Measurements from ENCODE around the gene VAMP2. TPM values are rescaled to one million over a fixed set of nuclear protein-coding genes. Genes with fewer than 3 reads are reported as not detected.

VAMP2 gene
- total RNA-seq, 2 experiments from 2014 or later, result 116 to 118 TPM

DNA sequence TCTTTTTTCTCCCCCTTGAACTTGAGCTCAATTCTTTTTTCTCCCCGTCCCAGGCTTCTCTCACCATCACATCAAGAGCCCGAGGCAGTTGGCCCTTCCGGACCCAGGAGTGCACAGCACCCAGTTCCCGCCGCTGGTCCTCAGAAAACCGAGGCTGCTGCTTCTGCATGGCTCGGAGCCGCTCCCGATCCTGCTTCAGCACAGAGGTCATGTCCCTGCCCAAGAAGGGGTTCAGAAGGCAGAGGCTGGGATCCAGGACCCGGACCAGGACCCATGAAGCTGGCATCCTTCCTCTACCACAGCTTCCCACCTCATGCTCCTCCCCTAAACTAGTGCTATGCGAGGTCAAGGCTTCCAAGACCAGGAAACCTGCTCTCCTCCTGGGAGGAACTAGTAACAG is 21.0 kb downstream of the VAMP2 start:
- peaks cover 1% of the 10 kb centered on the region for H3K27me3 Mint-ChIP-seq
- peak overlapping the region; percentile 26 for H3K27ac Mint-ChIP-seq
- DNase-seq (no peak), ATAC-seq (ENCODE audit: low read depth) (no peak)
- H3K4me3 Mint-ChIP-seq, result no peak overlapping the region
- peaks cover 4% of the 10 kb centered on the region for H3K4me1 Mint-ChIP-seq
- peaks cover 7% of the 10 kb centered on the region for H3K36me3 Mint-ChIP-seq
- no peaks in the 10 kb centered on the region for H3K9me3 Mint-ChIP-seq
- POLR2A ChIA-PET, result interaction anchor here (1.8 to 4.5 kb wide), 2 partner anchors 14 to 31 kb away, joined by 5 to 39 read pairs; no protein-coding TSS in a partner anchor

DNA sequence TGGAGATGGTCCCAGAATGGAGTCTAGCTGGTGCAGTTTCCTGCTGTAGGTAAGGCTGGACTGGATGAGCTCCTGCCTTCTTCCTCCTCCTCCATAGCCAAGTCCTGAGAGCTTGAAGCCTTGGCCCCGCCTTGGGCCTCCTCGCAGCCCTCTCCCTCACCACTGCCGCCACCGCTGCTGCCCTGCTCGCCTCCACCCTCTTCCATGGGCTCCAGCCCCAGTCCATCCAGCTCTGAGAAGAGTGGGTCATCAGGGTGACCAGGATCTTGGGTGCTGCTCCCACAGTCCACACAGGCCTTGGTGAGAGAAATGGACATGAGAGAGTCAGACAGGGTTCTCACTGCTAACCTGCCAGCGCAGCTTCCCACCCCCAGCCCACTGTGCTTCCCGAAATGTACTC is 21.7 kb downstream of the VAMP2 start:
- Mint-ChIP-seq H3K27ac (peak overlapping the region; percentile 24), H3K36me3 (peaks cover 5% of the 10 kb centered on the region), H3K4me3 (no peak overlapping the region), H3K27me3 (peaks cover 3% of the 10 kb centered on the region), H3K4me1 (peaks cover 4% of the 10 kb centered on the region), H3K9me3 (no peaks in the 10 kb centered on the region)
- DNase-seq (no peak), ATAC-seq (ENCODE audit: low read depth) (no peak)
- POLR2A ChIA-PET, result interaction anchor here (1.1 to 4.5 kb wide), 5 partner anchors 10 to 32 kb away, joined by 3 to 39 read pairs (median 5); no protein-coding TSS in a partner anchor

DNA sequence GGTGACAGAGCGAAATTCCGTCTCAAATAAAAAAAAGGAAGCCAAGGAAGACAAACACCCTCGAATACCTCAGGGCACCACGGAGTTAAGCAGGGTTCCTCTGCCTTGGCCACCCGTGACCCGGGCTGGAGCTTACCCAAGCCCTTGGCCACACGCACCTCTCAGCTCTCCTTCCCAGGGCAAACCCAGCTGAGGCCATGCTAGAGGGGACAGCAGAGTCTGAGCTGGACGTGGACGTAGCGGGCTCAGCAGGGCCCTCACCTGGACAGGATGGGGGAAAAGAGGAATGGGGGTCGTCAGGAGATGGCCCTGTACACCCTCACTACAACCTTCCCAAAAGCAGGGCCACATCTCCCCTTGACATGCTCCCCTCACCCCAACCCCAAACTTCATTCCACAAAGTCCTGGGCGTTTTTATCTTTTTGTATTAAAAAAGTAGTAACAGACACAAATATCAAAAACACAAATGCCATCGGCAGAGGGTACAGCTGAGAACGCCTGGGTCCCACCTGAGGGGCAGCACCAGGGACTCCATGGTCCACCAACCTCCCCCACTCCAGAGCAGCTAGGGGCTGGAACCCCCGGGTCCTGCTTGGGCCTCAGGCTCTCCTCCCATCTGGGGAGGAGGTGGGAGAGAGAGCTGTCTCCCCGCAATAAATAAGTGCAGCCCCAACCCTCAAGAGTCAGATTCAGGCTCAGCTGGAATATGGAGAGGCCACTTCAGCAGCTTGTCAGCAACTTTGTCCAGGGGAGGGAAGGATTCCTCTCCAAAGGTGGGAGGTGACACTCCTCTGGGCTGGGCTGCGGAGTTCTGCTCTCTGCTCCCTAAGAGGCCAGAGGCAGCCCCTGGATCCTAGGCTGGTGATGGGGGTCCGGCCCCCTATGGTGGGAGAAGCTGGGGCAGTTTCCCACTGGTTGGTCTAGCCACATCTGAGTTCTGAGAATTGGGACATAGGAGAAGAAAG is 22.4 kb downstream of the VAMP2 start:
- Mint-ChIP-seq H3K36me3 (peaks cover 3% of the 10 kb centered on the region), H3K27ac (peak overlapping the region; percentile 24), H3K27me3 (peaks cover 6% of the 10 kb centered on the region), H3K4me1 (peaks cover 4% of the 10 kb centered on the region), H3K9me3 (no peaks in the 10 kb centered on the region), H3K4me3 (no peak overlapping the region)
- no peak for ATAC-seq (ENCODE audit: low read depth)
- POLR2A ChIA-PET, result interaction anchor here (0.9 to 4.5 kb wide), 10 partner anchors 11 to 83 kb away, joined by 3 to 39 read pairs (median 4); partner anchors contain the start of gene HES7
- DNase-seq, result no peak

DNA sequence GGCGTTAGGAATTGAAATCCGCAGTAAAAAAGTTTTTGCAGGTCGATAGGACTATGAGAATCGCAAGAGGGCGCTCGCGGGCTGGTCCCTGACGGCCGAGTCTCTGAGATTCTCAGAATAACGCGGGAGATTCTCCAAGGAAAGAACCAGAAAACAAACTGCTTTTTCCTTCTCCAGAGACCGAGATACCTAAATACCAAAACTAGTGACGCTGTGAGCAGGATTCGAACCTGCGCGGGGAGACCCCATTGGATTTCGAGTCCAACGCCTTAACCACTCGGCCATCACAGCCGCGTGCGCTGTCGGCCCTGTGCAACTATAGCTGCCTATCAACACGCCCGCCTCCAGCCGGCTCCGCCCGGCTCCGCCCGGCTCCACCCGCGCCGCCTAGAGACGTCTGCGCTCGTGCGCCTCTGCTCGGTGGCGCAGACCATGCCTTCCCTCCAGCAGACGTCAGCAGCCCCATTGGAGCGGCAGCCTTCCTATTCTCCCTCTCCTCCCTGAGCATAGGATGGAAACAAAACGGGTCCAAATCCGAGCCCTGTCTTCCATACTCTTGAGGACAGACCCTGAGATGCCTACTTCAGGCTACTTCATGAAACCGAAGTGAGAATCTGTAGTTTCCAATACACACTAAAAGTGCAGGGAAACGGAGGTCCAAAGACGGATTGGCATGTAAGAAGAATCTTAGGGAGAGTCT is 23.9 kb downstream of the VAMP2 start:
- no peaks in the 10 kb centered on the region for H3K9me3 Mint-ChIP-seq
- peak; percentile 97 for DNase-seq
- POLR2A ChIA-PET, result interaction anchor here (0.9 to 4.5 kb wide), 15 partner anchors 12 to 109 kb away, joined by 3 to 39 read pairs (median 4); partner anchors contain the start of genes CTC1 and PER1
- no peak overlapping the region for H3K27ac Mint-ChIP-seq
- H3K27me3 Mint-ChIP-seq, result peaks cover 6% of the 10 kb centered on the region
- peaks cover 1% of the 10 kb centered on the region for H3K36me3 Mint-ChIP-seq
- peaks cover 4% of the 10 kb centered on the region for H3K4me1 Mint-ChIP-seq
- peak; percentile 97 for ATAC-seq (ENCODE audit: low read depth)
- no peak overlapping the region for H3K4me3 Mint-ChIP-seq

DNA sequence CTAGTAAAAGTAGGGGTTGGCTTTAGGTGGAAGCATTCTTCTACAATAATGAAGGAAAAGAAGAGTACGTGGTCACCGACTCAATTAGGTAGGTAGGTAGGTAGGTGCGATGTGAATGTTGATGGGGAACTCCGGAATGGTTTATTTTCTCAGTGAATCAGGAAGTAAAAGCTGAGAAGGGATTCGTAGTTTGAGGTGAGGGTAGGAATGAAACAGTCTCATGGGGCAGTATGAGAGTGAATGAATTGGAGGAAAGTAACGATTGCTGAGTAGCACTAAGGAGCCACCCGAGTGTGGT is 24.4 kb downstream of the VAMP2 start:
- Mint-ChIP-seq H3K27ac (no peak overlapping the region), H3K27me3 (peaks cover 6% of the 10 kb centered on the region), H3K4me3 (no peak overlapping the region), H3K4me1 (peaks cover 4% of the 10 kb centered on the region), H3K36me3 (no peaks in the 10 kb centered on the region), H3K9me3 (no peaks in the 10 kb centered on the region)
- ATAC-seq (ENCODE audit: low read depth), result no peak
- POLR2A ChIA-PET, result interaction anchor here (0.9 to 4.5 kb wide), 9 partner anchors 12 to 110 kb away, joined by 3 to 39 read pairs (median 4); partner anchors contain the start of genes CTC1 and PER1
- DNase-seq, result no peak

DNA sequence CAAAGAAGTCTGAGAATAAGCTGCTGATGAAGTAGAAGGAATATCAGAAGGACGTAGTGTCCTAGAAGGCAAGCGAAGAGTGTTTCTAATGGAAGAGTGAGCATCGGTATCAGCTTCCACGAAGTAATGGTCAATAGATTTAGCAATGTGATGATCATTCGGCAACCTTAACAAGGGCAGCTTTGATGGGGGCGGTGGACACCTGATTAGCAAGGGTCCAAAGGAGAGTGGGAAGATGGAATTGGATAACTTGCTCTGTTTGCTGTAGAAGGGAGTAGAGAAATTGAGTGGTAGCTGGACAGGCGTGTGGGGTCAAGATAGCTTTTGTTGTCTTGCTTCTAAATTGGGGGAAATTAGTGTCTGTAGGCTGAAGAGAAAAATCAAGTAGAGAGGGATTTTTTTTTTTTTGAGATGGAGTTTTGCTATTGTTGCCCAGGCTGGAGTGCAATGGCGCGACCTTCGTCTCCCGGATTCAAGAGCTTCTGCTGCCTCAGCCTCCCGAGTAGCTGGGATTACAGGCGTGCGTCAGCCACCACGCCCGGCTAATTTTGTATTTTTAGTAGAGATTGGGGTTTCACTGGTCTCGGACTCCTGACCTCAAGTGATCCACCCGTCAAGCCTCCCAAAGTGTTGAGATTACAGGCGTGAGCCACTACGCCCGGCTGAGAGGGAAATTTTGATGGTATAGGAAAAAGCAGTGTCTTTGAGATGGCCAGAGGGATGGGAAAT is 24.9 kb downstream of the VAMP2 start:
- POLR2A ChIA-PET, result interaction anchor here (0.9 to 4.5 kb wide), 9 partner anchors 11 to 110 kb away, joined by 3 to 39 read pairs (median 4); partner anchors contain the start of genes CTC1 and PER1
- DNase-seq, result no peak
- no peak for ATAC-seq (ENCODE audit: low read depth)
- H3K4me1 Mint-ChIP-seq, result peaks cover 4% of the 10 kb centered on the region
- H3K4me3 Mint-ChIP-seq, result no peak overlapping the region
- no peak overlapping the region for H3K27ac Mint-ChIP-seq
- peaks cover 6% of the 10 kb centered on the region for H3K27me3 Mint-ChIP-seq
- no peaks in the 10 kb centered on the region for H3K9me3 Mint-ChIP-seq
- H3K36me3 Mint-ChIP-seq, result no peaks in the 10 kb centered on the region

DNA sequence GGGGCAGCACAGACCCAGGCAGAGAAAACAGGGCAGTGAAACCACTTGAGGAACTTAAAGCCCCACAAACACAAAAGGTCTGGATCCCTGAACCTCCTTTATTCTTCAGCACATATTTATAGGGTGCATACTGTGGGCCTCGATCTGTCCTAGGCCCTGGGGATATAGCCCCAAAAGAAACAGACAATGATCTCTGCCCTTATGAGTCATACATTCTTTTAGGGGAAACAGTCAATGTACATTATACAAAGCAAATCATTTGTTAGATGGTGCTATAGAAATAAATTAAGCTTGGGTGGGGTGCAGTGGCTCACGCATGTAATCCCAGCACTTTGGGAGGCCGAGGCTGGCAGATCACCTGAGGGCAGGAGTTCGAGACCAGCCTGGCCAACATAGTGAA is 28.8 kb downstream of the VAMP2 start:
- Mint-ChIP-seq H3K27ac (no peak overlapping the region), H3K9me3 (no peaks in the 10 kb centered on the region), H3K4me3 (no peak overlapping the region), H3K27me3 (peaks cover 11% of the 10 kb centered on the region), H3K4me1 (peaks cover 4% of the 10 kb centered on the region), H3K36me3 (no peaks in the 10 kb centered on the region)
- POLR2A ChIA-PET, result interaction anchor here (1.6 kb wide), 1 partner anchor 39 kb away, joined by 5 read pairs; no protein-coding TSS in a partner anchor
- DNase-seq, result no peak
- no peak for ATAC-seq (ENCODE audit: low read depth)

DNA sequence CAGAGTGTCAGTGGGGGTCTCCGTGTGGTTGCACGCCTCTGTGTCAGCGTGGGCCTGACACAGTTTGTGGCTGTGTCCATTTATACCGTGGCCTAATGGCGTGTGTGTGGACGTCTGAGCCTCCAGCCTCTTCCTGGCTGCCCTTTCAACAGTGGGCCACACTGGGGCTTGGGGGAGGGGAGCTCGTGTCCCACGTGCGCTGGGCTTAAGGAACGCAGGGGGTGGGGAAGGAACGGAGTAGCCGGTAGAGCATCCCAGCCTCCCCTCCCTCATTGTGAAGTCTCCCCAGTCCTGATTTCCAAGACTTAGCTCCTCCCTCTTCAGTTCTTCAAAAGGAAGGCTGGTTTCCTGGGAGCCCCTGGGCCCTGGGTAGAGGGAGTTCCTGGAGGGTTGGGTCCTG is 29.3 kb downstream of the VAMP2 start:
- peaks cover 11% of the 10 kb centered on the region for H3K27me3 Mint-ChIP-seq
- H3K27ac Mint-ChIP-seq, result no peak overlapping the region
- H3K4me3 Mint-ChIP-seq, result no peak overlapping the region
- POLR2A ChIA-PET, result interaction anchor here (1.6 kb wide), 1 partner anchor 40 kb away, joined by 5 read pairs; no protein-coding TSS in a partner anchor
- H3K36me3 Mint-ChIP-seq, result no peaks in the 10 kb centered on the region
- no peaks in the 10 kb centered on the region for H3K9me3 Mint-ChIP-seq
- no peak for DNase-seq
- no peak for ATAC-seq (ENCODE audit: low read depth)
- H3K4me1 Mint-ChIP-seq, result peaks cover 4% of the 10 kb centered on the region

DNA sequence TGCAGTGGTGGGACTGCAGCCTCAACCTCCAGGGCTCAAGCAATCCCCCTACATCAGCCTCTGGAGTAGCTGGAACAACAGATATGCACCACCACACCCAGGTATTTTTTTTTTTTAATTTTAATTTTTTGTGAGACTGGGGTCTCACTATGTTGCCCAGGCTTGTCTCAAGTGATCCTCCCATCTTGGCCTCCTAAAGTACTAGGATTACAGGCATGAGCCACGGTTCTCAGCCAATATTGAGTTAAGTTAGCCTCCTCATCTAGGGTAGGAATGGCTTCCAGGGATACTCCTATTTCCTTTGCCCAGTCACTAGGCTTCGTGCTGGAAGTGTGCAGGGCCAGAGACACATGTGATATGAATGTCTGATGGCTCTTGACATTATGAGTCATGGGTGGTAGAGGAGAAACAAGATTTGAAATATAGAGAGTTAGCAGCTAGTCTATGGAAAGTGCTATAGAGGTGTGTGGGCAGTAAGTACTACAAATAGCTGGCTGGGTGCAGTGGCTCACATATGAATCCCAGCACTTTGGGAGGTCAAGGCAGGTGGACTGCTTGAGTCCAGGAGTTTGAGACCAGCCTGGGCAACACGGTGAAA is 30.8 kb downstream of the VAMP2 start:
- Mint-ChIP-seq H3K4me1 (peaks cover 8% of the 10 kb centered on the region), H3K27me3 (peaks cover 18% of the 10 kb centered on the region), H3K36me3 (no peaks in the 10 kb centered on the region), H3K27ac (no peak overlapping the region), H3K4me3 (no peak overlapping the region), H3K9me3 (no peaks in the 10 kb centered on the region)
- POLR2A ChIA-PET, result interaction anchor here (0.6 kb wide), 1 partner anchor 22 kb away, joined by 4 read pairs; no protein-coding TSS in a partner anchor
- DNase-seq, result no peak
- no peak for ATAC-seq (ENCODE audit: low read depth)

DNA sequence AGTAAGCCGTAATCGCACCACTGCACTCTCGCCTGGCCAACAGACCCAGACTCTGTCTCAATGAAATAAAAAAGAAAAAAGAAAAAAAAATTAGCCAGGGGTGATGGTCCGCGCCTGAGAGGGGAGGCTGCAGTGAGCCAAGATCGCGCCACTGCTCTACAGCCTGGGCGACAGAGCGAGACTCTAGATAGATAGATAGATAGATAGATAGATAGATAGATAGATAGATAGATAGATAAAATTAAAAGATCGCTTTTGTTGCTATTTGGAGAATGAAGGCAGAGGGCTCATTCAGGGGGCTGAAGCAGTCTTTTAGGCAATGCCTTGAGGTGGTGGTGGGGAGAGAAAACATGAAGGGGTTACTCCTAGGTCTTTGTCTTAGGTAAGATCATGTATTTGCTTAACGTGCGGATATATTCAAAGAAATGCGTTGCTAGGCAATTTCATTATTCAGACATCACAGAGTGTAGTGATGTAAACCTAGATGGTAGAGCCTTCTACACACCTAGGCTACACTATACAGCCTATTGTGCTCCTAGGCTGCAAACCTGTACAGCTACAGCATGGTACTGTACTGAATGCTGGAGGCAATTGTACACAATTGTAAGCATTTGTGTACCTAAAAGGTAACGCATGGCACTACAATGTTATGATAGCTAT is 34.5 kb downstream of the VAMP2 start:
- POLR2A ChIA-PET, result interaction anchor here (2.4 kb wide), 1 partner anchor 45 kb away, joined by 9 read pairs; no protein-coding TSS in a partner anchor
- no peak overlapping the region for H3K4me3 Mint-ChIP-seq

DNA sequence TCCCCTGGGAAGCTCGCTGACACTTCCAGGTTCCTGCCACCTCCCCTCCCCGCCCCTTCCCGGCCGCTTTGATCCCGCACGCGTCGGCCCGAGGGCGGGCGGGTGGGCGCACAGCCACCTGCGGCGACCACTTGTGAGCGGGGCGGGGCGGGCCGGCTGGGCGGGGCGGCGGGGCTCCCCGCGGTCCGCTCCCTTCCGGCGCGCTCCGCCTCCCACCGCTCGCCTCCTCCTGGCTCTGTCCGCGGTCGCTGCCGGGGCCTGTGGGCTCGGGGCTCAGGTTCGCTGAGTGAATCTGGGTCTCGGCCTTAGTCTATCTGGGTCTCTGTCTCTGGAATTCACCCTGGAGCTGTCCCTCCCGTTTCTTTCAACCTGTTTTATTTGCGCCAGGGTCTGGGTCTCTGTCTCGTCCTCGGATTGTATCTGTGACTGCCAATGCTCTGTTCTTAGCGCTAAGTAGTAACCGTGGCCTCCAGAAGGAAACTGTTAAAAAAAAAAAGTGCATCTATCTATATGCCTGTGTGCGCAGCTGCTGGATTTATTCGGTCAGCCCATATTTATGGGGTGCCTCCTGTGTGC is 36.2 kb downstream of the VAMP2 start:
- peak overlapping the region; percentile 91 for H3K4me3 Mint-ChIP-seq
- peak; percentile 23 for ATAC-seq (ENCODE audit: low read depth)
- H3K27ac Mint-ChIP-seq, result peak overlapping the region; percentile 82
- peaks cover 43% of the 10 kb centered on the region for H3K27me3 Mint-ChIP-seq
- H3K36me3 Mint-ChIP-seq, result peaks cover 2% of the 10 kb centered on the region
- H3K4me1 Mint-ChIP-seq, result peaks cover 41% of the 10 kb centered on the region
- DNase-seq, result peak; percentile 74
- no peaks in the 10 kb centered on the region for H3K9me3 Mint-ChIP-seq
- POLR2A ChIA-PET, result interaction anchor here (1.1 to 2.4 kb wide), 4 partner anchors 12 to 121 kb away, joined by 3 to 9 read pairs (median 6); partner anchors contain the start of gene CTC1

More for the DNA sequence above, 34.5 kb downstream of the VAMP2 start:
- no peak for DNase-seq
- peaks cover 2% of the 10 kb centered on the region for H3K36me3 Mint-ChIP-seq
- no peak overlapping the region for H3K27ac Mint-ChIP-seq
- H3K4me1 Mint-ChIP-seq, result peaks cover 36% of the 10 kb centered on the region
- ATAC-seq (ENCODE audit: low read depth), result no peak
- H3K27me3 Mint-ChIP-seq, result peaks cover 32% of the 10 kb centered on the region
- no peaks in the 10 kb centered on the region for H3K9me3 Mint-ChIP-seq

All from activated naive CD8-positive, alpha-beta T cell treated with anti-CD3 and anti-CD28 coated beads, Interleukin-2, amount 10 ng/mL, durations not matched to agents 7 days and 5 days (primary cell).